ENCODE data around the gene CNIH1.

- TF ChIP-seq CTCF (IDR thresholded peaks at IDR 0.05; ENCODE audit: low read depth, low read length, poor library complexity, severe bottlenecking) (no peak), EZH2phosphoT487 (IDR thresholded peaks at IDR 0.05; ENCODE audit: borderline replicate concordance, low read length) (no peak)
These were observed 49.4 kb upstream of the CNIH1 start for GRCh38 chr14:54490445-54491175.

Measured in DOHH2 (cell line).